Head of caudate nucleus (tissue), 42 donors: ENCODE results near the gene LRP2BP.
A peak's percentile ranks its signal among the peaks of the same experiment; 100 is the strongest.
"Not testable (repeated sequence)": the region's sequence is repeated elsewhere in the genome, so short reads cannot be mapped to it uniquely, and the experiment has no call there.

Experiments
- DNase-seq, 42 donors: peaks; one replicate each; pipeline versions ENCODE4 v3.0.0 to v3.0.0-alpha.2; 2020 to 2021; ENCODE audit warnings: mixed read lengths in 7 of 42
- intact Hi-C: fragments of 100-400 bp; cut with DNase I; formaldehyde crosslinking; loops from one replicate; pipeline ENCODE4 v1.15.0; 2022

LRP2BP gene

GRCh38 chr4:185371702-185372101 is 24.0 kb downstream of the LRP2BP start:
- intact Hi-C loops, result no loop called here
- DNase-seq, result no peak

GRCh38 chr4:185370268-185370949 is 25.3 kb downstream of the LRP2BP start:
- no peak for DNase-seq
- intact Hi-C loops, result no loop called here

GRCh38 chr4:185369731-185370130 is 26.0 kb downstream of the LRP2BP start:
- intact Hi-C loops, result no loop called here
- DNase-seq, result no peak

GRCh38 chr4:185364886-185365285 is 30.8 kb downstream of the LRP2BP start:
- no peak for DNase-seq
- intact Hi-C loops, result no loop called here

- intact Hi-C loops, result no loop called here
- DNase-seq, result no peak
Observed at GRCh38 chr4:185363251-185363650, 32.5 kb downstream of the LRP2BP start.

- DNase-seq, intact Hi-C loops: not testable (repeated sequence)
Observed at GRCh38 chr4:185362570-185362969, 33.2 kb downstream of the LRP2BP start.

- intact Hi-C loops, result no loop called here
- DNase-seq, result no peak
Observed at GRCh38 chr4:185361872-185362271, 33.9 kb downstream of the LRP2BP start.

GRCh38 chr4:185359767-185360446 is 35.8 kb downstream of the LRP2BP start:
- intact Hi-C loops, result no loop called here

GRCh38 chr4:185358959-185359358 is 36.8 kb downstream of the LRP2BP start:
- intact Hi-C loops, result no loop called here
- DNase-seq, result no peak

More at GRCh38 chr4:185359767-185360446, 35.8 kb downstream of the LRP2BP start:
- peak in 24 of 42 donors; percentile 6 to 73 (median 42) for DNase-seq

GRCh38 chr4:185358514-185358913 is 37.2 kb downstream of the LRP2BP start:
- intact Hi-C loops, result no loop called here
- no peak for DNase-seq

GRCh38 chr4:185357733-185358440 is 37.8 kb downstream of the LRP2BP start:
- no peak for DNase-seq
- intact Hi-C loops, result no loop called here

GRCh38 chr4:185357211-185357610 is 38.5 kb downstream of the LRP2BP start:
- no peak for DNase-seq

GRCh38 chr4:185352741-185353140 is 43.0 kb downstream of the LRP2BP start:
- DNase-seq, result no peak
- intact Hi-C loops, result no loop called here

More at GRCh38 chr4:185357211-185357610, 38.5 kb downstream of the LRP2BP start:
- intact Hi-C loops, result no loop called here

GRCh38 chr4:185352202-185352601 is 43.5 kb downstream of the LRP2BP start:
- no peak for DNase-seq
- intact Hi-C loops, result no loop called here

- intact Hi-C loops, result no loop called here
- DNase-seq, result no peak
Observed at GRCh38 chr4:185351691-185352090, 44.0 kb downstream of the LRP2BP start.

- intact Hi-C loops, result no loop called here
- DNase-seq, result peak in 2 of 42 donors; percentile 19 to 39
Observed at GRCh38 chr4:185346975-185347601, 48.6 kb downstream of the LRP2BP start.

- DNase-seq, result no peak
- intact Hi-C loops, result no loop called here
Observed at GRCh38 chr4:185344743-185345538, 50.8 kb downstream of the LRP2BP start.

GRCh38 chr4:185343726-185344581 is 51.8 kb downstream of the LRP2BP start:
- no peak for DNase-seq
- intact Hi-C loops, result no loop called here
